Esophagus squamous epithelium (tissue), 5 donors: ENCODE data around the gene MRRF. TPM values are rescaled to one million over a fixed set of nuclear protein-coding genes. Genes with fewer than 3 reads are reported as not detected.

ENCODE experiments used
- DNase-seq: peaks from one replicate; lab custom pipeline; 2025; lab: John Stamatoyannopoulos, UW
- H3K27ac ChIP-seq, 4 donors: fragments of 200-600 bp; sonication (generic); one replicate each; pipeline ENCODE4 v1.5.1; 2016 to 2019; ENCODE audit warnings: mild to moderate bottlenecking in 1 of 4
- H3K27me3 ChIP-seq, 4 donors: fragments of 200-600 bp; sonication (generic); 1 replicate in 3 of 4; 2 replicates in 1 of 4; pipeline versions ENCODE4 v1.5.1 to v1.6.0; 2017 to 2021; ENCODE audit warnings: antibody characterized with exemption in 1 of 4
- H3K36me3 ChIP-seq, 3 donors: fragments of 200-600 bp; sonication (generic); one replicate each; pipeline ENCODE4 v1.5.1; 2016 to 2019
- H3K4me1 ChIP-seq, 3 donors: fragments of 200-600 bp; sonication (generic); one replicate each; pipeline ENCODE4 v1.5.1; 2017 to 2019
- H3K4me3 ChIP-seq, 4 donors: fragments of 200-600 bp; sonication (generic); 1 replicate in 3 of 4; 2 replicates in 1 of 4; pipeline ENCODE4 v1.5.1; 2016 to 2019; ENCODE audit warnings: mild to moderate bottlenecking in 2 of 4, moderate library complexity in 1 of 4
- H3K9me3 ChIP-seq, 3 donors: fragments of 200-600 bp; sonication (generic); one replicate each; pipeline ENCODE4 v1.5.1; 2016 to 2019
- CTCF ChIP-seq, 6 experiments: fragments of 450-650 bp in 4 of 6; fragments of 200-600 bp in 2 of 6; sonication (generic) in 2 of 6; IDR thresholded peaks; one replicate each; pipeline ENCODE4 v1.5.1; 2016 to 2019; ENCODE audit warnings: antibody characterized with exemption in 6 of 6, mild to moderate bottlenecking in 4 of 6, moderate library complexity in 4 of 6
- POLR2A ChIP-seq, 4 donors: fragments of 450-650 bp; IDR thresholded peaks; one replicate each; pipeline ENCODE4 v1.6.1; 2017; ENCODE audit warnings: antibody characterized with exemption in 4 of 4, mild to moderate bottlenecking in 4 of 4, moderate library complexity in 3 of 4
- WGBS, 2 donors: methylation state at CpG; one replicate each; pipeline ENCODE4 v1.1.5; 2018; 5-methylcytosine and 5-hydroxymethylcytosine counted together
- intact Hi-C: fragments of 100-400 bp; cut with DNase I; formaldehyde crosslinking; loops from one replicate; pipeline ENCODE4 v1.15.0; 2022
- total RNA-seq, 4 donors: library from RNA; depleted of rRNA; stranded (reverse); fragments of >200 nt; gene quantifications; one replicate each; pipeline ENCODE4 v1.1.0, GENCODE V29; 2016
- donor health status: DM: yes; HTN: yes; CAD: no.

The MRRF gene
- total RNA-seq, 4 donors from 2014 or later = 23.9 to 48.6 (median 40.4) TPM

DNA sequence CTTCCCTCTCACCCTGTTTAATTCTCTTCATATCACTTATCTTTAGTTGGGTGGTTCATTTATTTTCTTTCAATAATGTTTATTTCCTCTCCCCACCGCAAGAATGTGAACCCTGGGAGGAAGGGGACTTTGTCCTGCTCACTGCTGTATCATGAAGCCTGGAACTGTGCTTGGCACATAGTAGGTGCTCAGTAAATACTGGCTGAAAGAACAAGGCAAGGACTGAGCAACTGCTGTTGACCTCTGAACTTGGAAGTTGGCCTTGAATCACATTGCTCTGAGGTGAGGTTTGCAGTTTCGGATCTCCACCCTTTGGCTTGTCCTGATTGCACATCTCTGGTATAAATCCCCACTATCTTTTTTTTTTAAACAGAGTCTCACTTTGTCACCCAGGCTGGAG lies 84.1 kb downstream of the MRRF start:
- 53 to 63% methylated on average over 2 of the region's 2 CpGs for WGBS, 2 donors
- Histone ChIP-seq H3K36me3 (no peaks in the 10 kb centered on the region), H3K27ac (peak overlapping the region in 1 of 4 donors; percentile 19), H3K4me1 (peaks cover 4 to 23% (median 14%) of the 10 kb centered on the region in 3 donors), H3K9me3 (peaks cover 0 to 7% (median 5%) of the 10 kb centered on the region in 3 donors), H3K27me3 (peaks cover 0 to 4% (median 0%) of the 10 kb centered on the region in 4 donors), H3K4me3 (no peak overlapping the region)
- DNase-seq = no peak
- TF ChIP-seq POLR2A (IDR thresholded peaks at IDR 0.05) (no peak), CTCF (IDR thresholded peaks at IDR 0.05) (no peak)
- intact Hi-C loops = no loop called here

GRCh38 chr9:122349201-122349600 lies 84.5 kb downstream of the MRRF start:
- intact Hi-C loops = no loop called here
- H3K4me3 ChIP-seq = no peak overlapping the region
- no peak for DNase-seq
- H3K4me1 ChIP-seq = peaks cover 4 to 23% (median 14%) of the 10 kb centered on the region in 3 donors
- peaks cover 0 to 4% (median 0%) of the 10 kb centered on the region in 4 donors for H3K27me3 ChIP-seq
- TF ChIP-seq CTCF (IDR thresholded peaks at IDR 0.05) (no peak), POLR2A (IDR thresholded peaks at IDR 0.05) (no peak)
- no peak overlapping the region for H3K27ac ChIP-seq
- H3K36me3 ChIP-seq = no peaks in the 10 kb centered on the region
- peaks cover 0 to 7% (median 5%) of the 10 kb centered on the region in 3 donors for H3K9me3 ChIP-seq
- 67 to 75% methylated on average over 2 to 4 of the region's 4 CpGs for WGBS, 2 donors

DNA sequence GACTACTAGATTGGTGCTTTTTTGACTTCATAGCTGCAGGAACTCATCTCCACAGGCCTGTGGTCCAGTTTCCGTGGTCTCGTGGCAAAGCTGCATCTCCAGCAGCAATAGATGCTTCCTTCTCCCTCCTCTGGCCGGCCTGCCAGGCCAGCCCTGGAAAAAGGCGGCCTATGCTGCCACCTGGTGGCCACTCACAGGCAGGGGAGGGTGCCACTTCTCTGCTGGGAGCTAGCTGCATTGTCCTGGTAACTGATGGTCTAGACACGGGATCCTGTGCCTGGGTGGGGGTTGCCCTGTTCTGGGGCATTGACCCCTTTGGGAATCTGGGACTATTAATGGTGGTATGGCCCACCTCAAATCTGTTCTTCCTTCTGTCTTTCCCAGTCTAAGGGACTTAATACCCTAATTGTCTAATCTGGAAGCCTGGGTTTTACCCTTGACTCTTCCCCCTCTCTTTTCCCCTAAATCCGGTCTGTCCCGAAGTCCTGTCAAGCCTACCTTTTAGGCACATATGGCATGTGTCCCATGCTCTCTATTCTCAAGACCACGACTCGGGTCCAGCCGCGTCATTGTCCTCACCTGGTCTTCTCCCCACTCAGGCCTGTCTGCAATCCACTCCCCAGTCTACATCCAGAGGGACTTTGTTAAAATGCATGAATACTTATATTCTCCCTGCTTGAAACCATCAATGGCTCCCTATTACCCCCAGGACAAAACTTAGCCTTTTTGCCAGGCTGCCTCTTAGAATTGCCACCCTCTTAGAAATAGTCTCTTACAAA lies 86.1 kb downstream of the MRRF start:
- H3K9me3 ChIP-seq = peaks cover 0 to 7% (median 5%) of the 10 kb centered on the region in 3 donors
- no peak overlapping the region for H3K4me3 ChIP-seq
- H3K36me3 ChIP-seq = no peaks in the 10 kb centered on the region
- H3K4me1 ChIP-seq = peaks cover 4 to 23% (median 14%) of the 10 kb centered on the region in 3 donors
- no peak for DNase-seq
- no peak overlapping the region for H3K27ac ChIP-seq
- intact Hi-C loops = loop anchor here (5.0 kb wide), 1 partner anchor 228 kb away; no protein-coding TSS in a partner anchor
- TF ChIP-seq CTCF (IDR thresholded peaks at IDR 0.05) (peak; percentile 92 to 97 (median 95)), POLR2A (IDR thresholded peaks at IDR 0.05) (no peak)
- peaks cover 0 to 4% (median 0%) of the 10 kb centered on the region in 4 donors for H3K27me3 ChIP-seq
- 32 to 45% methylated on average over 9 to 11 of the region's 11 CpGs for WGBS, 2 donors

GRCh38 chr9:122354536-122355199 lies 90.0 kb downstream of the MRRF start:
- no peaks in the 10 kb centered on the region for H3K36me3 ChIP-seq
- no peak overlapping the region for H3K4me3 ChIP-seq
- H3K9me3 ChIP-seq = peaks cover 0 to 7% (median 5%) of the 10 kb centered on the region in 3 donors
- DNase-seq = no peak
- TF ChIP-seq CTCF (IDR thresholded peaks at IDR 0.05) = no peak
- TF ChIP-seq POLR2A (IDR thresholded peaks at IDR 0.05) = no peak
- intact Hi-C loops = loop anchor here (5.0 kb wide), 1 partner anchor 232 kb away; no protein-coding TSS in a partner anchor
- no peak overlapping the region for H3K27ac ChIP-seq
- 65 to 76% methylated on average over 4 to 7 of the region's 8 CpGs for WGBS, 2 donors
- H3K4me1 ChIP-seq = no peaks in the 10 kb centered on the region
- H3K27me3 ChIP-seq = peaks cover 0 to 3% (median 0%) of the 10 kb centered on the region in 4 donors
